ENCODE data around the gene EYS. TPM values are rescaled to one million over a fixed set of nuclear protein-coding genes. Genes with fewer than 3 reads are reported as not detected.
"Not testable (repeated sequence)": the region's sequence is repeated elsewhere in the genome, so short reads cannot be mapped to it uniquely, and the experiment has no call there.

Gene EYS
- total and polyA plus RNA-seq, 2 donors, result 4.4 TPM; not detected in 1

- no peak overlapping the region for H3K27ac ChIP-seq (ENCODE audit: low read depth)
- H3K4me3 ChIP-seq (ENCODE audit: low read depth, low read length), result no peak overlapping the region
- no peak for DNase-seq (ENCODE audit: extremely low spot score)
- no peaks in the 10 kb centered on the region for H3K4me1 ChIP-seq (ENCODE audit: insufficient read depth)
- no peaks in the 10 kb centered on the region for H3K36me3 ChIP-seq (ENCODE audit: insufficient read depth)
These were observed 38.9 kb downstream of the EYS start for GRCh38 chr6:65667916-65668656.

- no peaks in the 10 kb centered on the region for H3K4me1 ChIP-seq (ENCODE audit: insufficient read depth)
- no peak for DNase-seq (ENCODE audit: extremely low spot score)
- H3K4me3 ChIP-seq (ENCODE audit: low read depth, low read length), result no peak overlapping the region
- H3K36me3 ChIP-seq (ENCODE audit: insufficient read depth), result no peaks in the 10 kb centered on the region
- no peak overlapping the region for H3K27ac ChIP-seq (ENCODE audit: low read depth)
These were observed 56.9 kb downstream of the EYS start for GRCh38 chr6:65650086-65650485.

GRCh38 chr6:65649392-65649791, 57.6 kb downstream of the EYS start:
- H3K27ac ChIP-seq (ENCODE audit: low read depth), result no peak overlapping the region
- H3K36me3 ChIP-seq (ENCODE audit: insufficient read depth), result no peaks in the 10 kb centered on the region
- 70% methylated on average over 3 of the region's 3 CpGs for WGBS
- H3K4me3 ChIP-seq (ENCODE audit: low read depth, low read length), result no peak overlapping the region
- DNase-seq (ENCODE audit: extremely low spot score), result no peak
- no peaks in the 10 kb centered on the region for H3K4me1 ChIP-seq (ENCODE audit: insufficient read depth)

GRCh38 chr6:65646544-65646943, 60.5 kb downstream of the EYS start:
- Histone ChIP-seq H3K4me3 (ENCODE audit: low read depth, low read length) (no peak overlapping the region), H3K4me1 (ENCODE audit: insufficient read depth) (no peaks in the 10 kb centered on the region), H3K36me3 (ENCODE audit: insufficient read depth) (no peaks in the 10 kb centered on the region), H3K27ac (ENCODE audit: low read depth) (no peak overlapping the region)
- DNase-seq (ENCODE audit: extremely low spot score), result no peak
- WGBS, result 83% methylated on average over 3 of the region's 3 CpGs

- no peaks in the 10 kb centered on the region for H3K36me3 ChIP-seq (ENCODE audit: insufficient read depth)
- no peaks in the 10 kb centered on the region for H3K4me1 ChIP-seq (ENCODE audit: insufficient read depth)
- DNase-seq (ENCODE audit: extremely low spot score), result no peak
- no peak overlapping the region for H3K4me3 ChIP-seq (ENCODE audit: low read depth, low read length)
- WGBS, result 93% methylated on average over 1 of the region's 1 CpG
- no peak overlapping the region for H3K27ac ChIP-seq (ENCODE audit: low read depth)
These were observed 64.2 kb downstream of the EYS start for GRCh38 chr6:65642776-65643175.

- H3K36me3 ChIP-seq (ENCODE audit: insufficient read depth), result no peaks in the 10 kb centered on the region
- WGBS, result 95% methylated on average over 22 of the region's 22 CpGs
- H3K4me3 ChIP-seq (ENCODE audit: low read depth, low read length), result no peak overlapping the region
- no peak overlapping the region for H3K27ac ChIP-seq (ENCODE audit: low read depth)
- DNase-seq (ENCODE audit: extremely low spot score), result no peak
- no peaks in the 10 kb centered on the region for H3K4me1 ChIP-seq (ENCODE audit: insufficient read depth)
These were observed 68.8 kb downstream of the EYS start for GRCh38 chr6:65638047-65638831.

- no peak for DNase-seq (ENCODE audit: extremely low spot score)
- Histone ChIP-seq H3K4me1 (ENCODE audit: insufficient read depth) (no peaks in the 10 kb centered on the region), H3K4me3 (ENCODE audit: low read depth, low read length) (no peak overlapping the region), H3K27ac (ENCODE audit: low read depth) (no peak overlapping the region), H3K36me3 (ENCODE audit: insufficient read depth) (no peaks in the 10 kb centered on the region)
- WGBS, result 87% methylated on average over 12 of the region's 12 CpGs
These were observed 69.6 kb downstream of the EYS start for GRCh38 chr6:65637289-65638046.

- Histone ChIP-seq H3K36me3 (ENCODE audit: insufficient read depth) (no peaks in the 10 kb centered on the region), H3K27ac (ENCODE audit: low read depth) (peak overlapping the region; percentile 10), H3K4me3 (ENCODE audit: low read depth, low read length) (no peak overlapping the region), H3K4me1 (ENCODE audit: insufficient read depth) (no peaks in the 10 kb centered on the region)
- no peak for DNase-seq (ENCODE audit: extremely low spot score)
- WGBS, result 90% methylated on average over 1 of the region's 1 CpG
These were observed 73.5 kb downstream of the EYS start for GRCh38 chr6:65633501-65633900.

- no peak for DNase-seq (ENCODE audit: extremely low spot score)
- WGBS, result 84% methylated on average over 2 of the region's 2 CpGs
- Histone ChIP-seq H3K4me3 (ENCODE audit: low read depth, low read length) (no peak overlapping the region), H3K36me3 (ENCODE audit: insufficient read depth) (no peaks in the 10 kb centered on the region), H3K4me1 (ENCODE audit: insufficient read depth) (no peaks in the 10 kb centered on the region), H3K27ac (ENCODE audit: low read depth) (no peak overlapping the region)
These were observed 75.3 kb downstream of the EYS start for GRCh38 chr6:65631711-65632110.

GRCh38 chr6:65627434-65627999, 79.5 kb downstream of the EYS start:
- 92% methylated on average over 33 of the region's 35 CpGs for WGBS
- H3K36me3 ChIP-seq (ENCODE audit: insufficient read depth); DNase-seq (ENCODE audit: extremely low spot score); H3K4me3 ChIP-seq (ENCODE audit: low read depth, low read length); H3K4me1 ChIP-seq (ENCODE audit: insufficient read depth); H3K27ac ChIP-seq (ENCODE audit: low read depth): not testable (repeated sequence)

GRCh38 chr6:65627015-65627414, 80.0 kb downstream of the EYS start:
- no peak for DNase-seq (ENCODE audit: extremely low spot score)
- WGBS, result 97% methylated on average over 5 of the region's 5 CpGs
- no peak overlapping the region for H3K27ac ChIP-seq (ENCODE audit: low read depth)

GRCh38 chr6:65623566-65623965, 83.5 kb downstream of the EYS start:
- H3K4me3 ChIP-seq (ENCODE audit: low read depth, low read length), result no peak overlapping the region
- no peak overlapping the region for H3K27ac ChIP-seq (ENCODE audit: low read depth)
- 75% methylated on average over 2 of the region's 2 CpGs for WGBS
- H3K4me1 ChIP-seq (ENCODE audit: insufficient read depth), result no peaks in the 10 kb centered on the region
- H3K36me3 ChIP-seq (ENCODE audit: insufficient read depth), result no peaks in the 10 kb centered on the region
- DNase-seq (ENCODE audit: extremely low spot score), result no peak

More at GRCh38 chr6:65627015-65627414, 80.0 kb downstream of the EYS start:
- no peaks in the 10 kb centered on the region for H3K4me1 ChIP-seq (ENCODE audit: insufficient read depth)
- H3K4me3 ChIP-seq (ENCODE audit: low read depth, low read length), result no peak overlapping the region
- H3K36me3 ChIP-seq (ENCODE audit: insufficient read depth), result no peaks in the 10 kb centered on the region

GRCh38 chr6:65610746-65611145, 96.3 kb downstream of the EYS start:
- no peaks in the 10 kb centered on the region for H3K36me3 ChIP-seq (ENCODE audit: insufficient read depth)
- WGBS, result 90% methylated on average over 2 of the region's 2 CpGs
- H3K27ac ChIP-seq (ENCODE audit: low read depth), result no peak overlapping the region
- DNase-seq (ENCODE audit: extremely low spot score), result no peak
- H3K4me1 ChIP-seq (ENCODE audit: insufficient read depth), result no peaks in the 10 kb centered on the region
- H3K4me3 ChIP-seq (ENCODE audit: low read depth, low read length), result no peak overlapping the region

Measured in urinary bladder (tissue), 4 donors.